Posterior vena cava (tissue), 2 donors: ENCODE results near the gene SYN1. TPM values are rescaled to one million over a fixed set of nuclear protein-coding genes. Genes with fewer than 3 reads are reported as not detected.
A peak's percentile ranks its signal among the peaks of the same experiment; 100 is the strongest.

Source experiments
- DNase-seq: peaks from one replicate; pipeline ENCODE4 v3.0.0-alpha.2; 2020; ENCODE audit warnings: low spot score
- intact Hi-C, 2 donors: fragments of 100-400 bp; cut with DNase I; formaldehyde crosslinking; loops; one replicate each; pipeline versions ENCODE4 v1.14.1 to v1.14.2; 2022 to 2023
- total RNA-seq, 2 donors: library from RNA; stranded (reverse); fragmentation: NEBNext Ultra II Directional; extraction: Animal tissue kit (Norgen Biotek cat#: 25700); gene quantifications; one replicate each; pipeline ENCODE4 v1.2.1, GENCODE V29; 2021
- donor health status: DM: yes; HTN: yes; CAD: no.
- donor health status: DM: yes; HTN: yes; CAD: no.

SYN1 gene
- total RNA-seq, 2 donors from 2014 or later, result 1.2 to 2.3 TPM

- DNase-seq, result no peak
Measured at GRCh38 chrX:47637546-47638195, 18.0 kb upstream of the SYN1 start.

GRCh38 chrX:47634871-47635575, 15.4 kb upstream of the SYN1 start:
- intact Hi-C loops, result loop anchor here in 1 of 2 donors (5.0 kb wide), 1 partner anchor 858 kb away; no protein-coding TSS in a partner anchor

More at GRCh38 chrX:47637546-47638195, 18.0 kb upstream of the SYN1 start:
- intact Hi-C loops, result loop anchor here in 1 of 2 donors (5.0 kb wide), 1 partner anchor 860 kb away; no protein-coding TSS in a partner anchor

GRCh38 chrX:47633689-47634590, 14.3 kb upstream of the SYN1 start:
- no peak for DNase-seq
- intact Hi-C loops, result no loop called here

More at GRCh38 chrX:47634871-47635575, 15.4 kb upstream of the SYN1 start:
- DNase-seq, result no peak

- DNase-seq, result no peak
- intact Hi-C loops, result no loop called here
Measured at GRCh38 chrX:47632666-47633065, 13.0 kb upstream of the SYN1 start.

- intact Hi-C loops, result no loop called here
- DNase-seq, result no peak
Measured at GRCh38 chrX:47631676-47632075, 12.0 kb upstream of the SYN1 start.

- no peak for DNase-seq
- intact Hi-C loops, result no loop called here
Measured at GRCh38 chrX:47629419-47630200, 10.0 kb upstream of the SYN1 start, which contains the start of gene CFP. CFP (minus strand) TSS chrX:47629930; CDS start chrX:47629844, 86 bp downstream.

GRCh38 chrX:47628982-47629381, 9.3 kb upstream of the SYN1 start:
- intact Hi-C loops, result no loop called here
- DNase-seq, result no peak

- DNase-seq, result no peak
- intact Hi-C loops, result no loop called here
Measured at GRCh38 chrX:47625365-47625764, 5.7 kb upstream of the SYN1 start.

GRCh38 chrX:47623540-47624027, 3.9 kb upstream of the SYN1 start:
- DNase-seq, result peak; percentile 84
- intact Hi-C loops, result no loop called here

GRCh38 chrX:47621851-47622250, 2.2 kb upstream of the SYN1 start:
- intact Hi-C loops, result no loop called here
- peak; percentile 18 for DNase-seq

GRCh38 chrX:47620303-47620685, 637 bp upstream of the SYN1 start:
- intact Hi-C loops, result no loop called here
- peak; percentile 48 for DNase-seq

- DNase-seq, result peak; percentile 62
- intact Hi-C loops, result no loop called here
Measured at GRCh38 chrX:47618923-47619485, 653 bp downstream of the SYN1 start.

GRCh38 chrX:47614618-47615017, 5.0 kb downstream of the SYN1 start:
- intact Hi-C loops, result loop anchor here in 1 of 2 donors (1.0 kb wide), 1 partner anchor 42 kb away; no protein-coding TSS in a partner anchor
- peak; percentile 6 for DNase-seq

GRCh38 chrX:47613082-47613481, 6.6 kb downstream of the SYN1 start:
- intact Hi-C loops, result no loop called here
- peak; percentile 45 for DNase-seq

- intact Hi-C loops, result no loop called here
- DNase-seq, result peak; percentile 23
Measured at GRCh38 chrX:47612418-47612817, 7.2 kb downstream of the SYN1 start.

GRCh38 chrX:47611926-47612325, 7.7 kb downstream of the SYN1 start:
- intact Hi-C loops, result no loop called here
- DNase-seq, result peak; percentile 4

- intact Hi-C loops, result no loop called here
- peak; percentile 2 for DNase-seq
Measured at GRCh38 chrX:47611489-47611888, 8.2 kb downstream of the SYN1 start.

GRCh38 chrX:47610511-47610910, 9.1 kb downstream of the SYN1 start:
- DNase-seq, result no peak
- intact Hi-C loops, result no loop called here
